GM18517 (cell line): ENCODE measurements around the gene DOK7.

ENCODE experiments used
- ATAC-seq: cut with Tn5 transposase; IDR thresholded peaks from one replicate; pipeline ENCODE4 v1.9.1; 2021; ENCODE audit warnings: mild to moderate bottlenecking, moderate library complexity; ENCODE audit not compliant: unreplicated experiment

DOK7 gene

DNA sequence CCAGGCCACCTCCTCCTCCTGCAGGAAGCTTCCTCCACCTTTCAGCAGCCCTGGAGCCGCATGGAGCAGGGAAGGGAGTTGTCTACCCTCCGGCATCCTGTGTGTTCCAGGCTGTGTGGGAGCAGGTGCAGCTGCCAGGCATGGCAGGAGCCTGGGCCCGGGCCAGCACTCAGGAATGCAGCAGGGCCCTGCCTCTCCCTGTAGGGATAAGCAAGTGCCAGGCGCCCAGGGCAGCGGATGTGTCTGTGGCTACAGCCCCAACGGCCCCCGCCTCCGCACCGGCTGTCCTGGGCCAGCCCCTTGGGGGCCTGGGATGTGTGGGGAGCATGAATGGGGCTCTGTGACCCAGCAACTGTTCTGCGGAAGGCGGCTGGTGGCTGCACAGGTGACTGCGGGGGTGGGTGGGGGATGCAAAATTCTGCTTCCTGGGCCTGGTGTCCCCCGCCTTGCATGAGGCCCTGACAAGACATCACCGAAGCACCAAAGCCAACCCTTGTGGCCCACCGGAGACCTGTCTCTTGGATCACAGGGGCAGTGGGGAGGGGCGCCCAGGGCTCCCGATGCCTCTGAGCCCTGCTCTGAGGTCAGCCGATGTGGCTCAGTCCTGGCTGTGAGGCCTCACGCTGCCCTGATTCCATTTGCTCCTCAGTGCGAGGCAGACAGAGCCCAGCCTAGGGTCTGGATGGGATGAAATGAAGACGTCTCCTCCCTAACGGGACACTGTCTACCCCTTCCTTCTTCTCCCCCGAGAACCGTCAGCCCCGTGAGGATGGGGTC lies 1.4 kb upstream of the DOK7 start:
- ATAC-seq: no peak

DNA sequence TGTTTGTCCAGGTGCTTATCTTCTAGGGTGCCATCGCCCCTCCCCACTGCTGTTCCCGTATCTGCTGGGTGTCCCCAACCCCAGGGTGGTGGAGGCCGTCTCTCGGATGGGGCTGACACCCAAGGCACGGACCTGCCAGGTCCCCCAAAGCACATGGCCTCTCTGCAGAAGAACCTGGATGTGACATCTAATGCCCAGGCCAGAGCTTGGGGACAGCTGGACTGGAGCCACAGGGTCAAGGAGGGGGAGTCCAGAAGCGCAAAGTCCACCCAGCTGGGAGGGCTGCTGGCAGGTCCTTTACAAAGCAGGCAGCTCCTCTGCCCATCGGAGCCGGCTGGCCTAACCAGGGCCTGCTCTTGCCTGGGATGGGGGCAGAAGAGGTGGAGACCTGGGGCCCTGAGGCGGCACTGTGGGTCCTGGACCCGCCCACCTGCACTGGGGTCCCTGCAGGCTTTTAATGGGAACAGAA lies 751 bp upstream of the DOK7 start:
- no peak for ATAC-seq

DNA sequence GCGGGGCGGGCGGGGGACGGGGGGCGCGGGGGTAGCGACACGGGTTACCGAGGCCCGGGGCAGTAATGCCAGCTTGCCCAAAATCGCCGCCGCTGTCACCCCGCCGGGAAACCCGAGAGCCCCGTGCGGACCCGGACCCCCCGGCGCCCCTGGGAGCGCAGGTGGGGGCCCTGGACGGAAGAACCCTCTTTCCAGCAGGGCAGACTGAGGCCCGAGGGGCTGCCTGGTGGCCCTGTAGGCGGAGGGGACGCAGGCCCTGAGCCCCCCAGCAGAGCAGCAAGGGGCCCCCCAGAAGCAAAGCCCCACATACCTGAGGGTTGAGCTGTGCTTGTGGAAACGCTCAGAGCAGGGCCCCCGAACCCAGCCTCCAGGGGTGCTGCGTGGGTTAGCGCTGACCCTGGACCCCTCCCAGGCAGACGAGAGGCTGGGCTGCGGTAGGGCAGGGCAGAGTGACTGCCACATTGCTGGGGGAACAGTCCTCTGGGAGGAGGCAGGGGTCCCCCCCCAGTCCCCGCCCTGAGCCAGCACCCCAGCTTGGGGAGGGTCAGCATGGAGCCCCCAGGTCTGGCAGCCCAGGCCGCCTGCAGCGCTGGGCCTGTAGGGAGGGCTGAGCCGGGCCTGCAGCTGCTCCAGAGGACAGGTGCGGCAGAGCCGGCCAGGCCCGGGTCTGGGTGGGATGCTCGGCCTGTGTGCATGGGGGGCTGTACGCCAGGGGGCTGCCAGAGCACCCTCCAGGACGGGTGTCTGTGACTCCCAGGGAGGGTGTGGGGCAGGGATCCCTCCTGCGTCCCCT lies 646 bp downstream of the DOK7 start:
- ATAC-seq: no peak

DNA sequence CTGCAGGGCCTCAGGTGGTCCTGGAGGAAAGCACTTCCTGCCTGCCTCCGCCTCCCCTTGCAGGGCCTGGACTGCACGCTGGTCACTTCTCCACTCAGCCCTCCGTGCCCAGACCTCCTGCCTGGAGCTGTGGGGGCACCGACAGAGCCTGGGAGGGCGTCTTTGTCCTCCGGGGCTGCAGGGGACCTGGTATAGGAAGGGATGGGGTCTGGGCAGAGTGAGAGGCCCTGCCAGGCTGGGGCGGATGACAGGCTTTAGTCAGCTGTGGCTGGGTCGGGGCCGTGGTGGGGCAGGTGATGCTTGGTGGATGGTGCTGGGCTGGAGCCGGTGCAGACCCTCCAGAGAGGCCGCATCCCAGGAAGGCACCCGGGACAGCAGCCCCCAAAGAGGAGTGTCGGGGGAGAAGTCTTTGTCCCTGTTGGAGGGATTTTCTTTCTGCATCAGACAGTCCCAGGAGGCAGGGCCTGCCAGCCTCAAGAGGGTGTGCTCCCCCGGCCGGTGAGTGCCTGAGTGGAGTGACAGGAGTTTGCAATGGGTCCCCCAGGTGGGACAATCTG lies 1.3 kb downstream of the DOK7 start:
- no peak for ATAC-seq

- no peak for ATAC-seq
Measured at GRCh38 chr4:3464911-3465697, 2.0 kb downstream of the DOK7 start.

DNA sequence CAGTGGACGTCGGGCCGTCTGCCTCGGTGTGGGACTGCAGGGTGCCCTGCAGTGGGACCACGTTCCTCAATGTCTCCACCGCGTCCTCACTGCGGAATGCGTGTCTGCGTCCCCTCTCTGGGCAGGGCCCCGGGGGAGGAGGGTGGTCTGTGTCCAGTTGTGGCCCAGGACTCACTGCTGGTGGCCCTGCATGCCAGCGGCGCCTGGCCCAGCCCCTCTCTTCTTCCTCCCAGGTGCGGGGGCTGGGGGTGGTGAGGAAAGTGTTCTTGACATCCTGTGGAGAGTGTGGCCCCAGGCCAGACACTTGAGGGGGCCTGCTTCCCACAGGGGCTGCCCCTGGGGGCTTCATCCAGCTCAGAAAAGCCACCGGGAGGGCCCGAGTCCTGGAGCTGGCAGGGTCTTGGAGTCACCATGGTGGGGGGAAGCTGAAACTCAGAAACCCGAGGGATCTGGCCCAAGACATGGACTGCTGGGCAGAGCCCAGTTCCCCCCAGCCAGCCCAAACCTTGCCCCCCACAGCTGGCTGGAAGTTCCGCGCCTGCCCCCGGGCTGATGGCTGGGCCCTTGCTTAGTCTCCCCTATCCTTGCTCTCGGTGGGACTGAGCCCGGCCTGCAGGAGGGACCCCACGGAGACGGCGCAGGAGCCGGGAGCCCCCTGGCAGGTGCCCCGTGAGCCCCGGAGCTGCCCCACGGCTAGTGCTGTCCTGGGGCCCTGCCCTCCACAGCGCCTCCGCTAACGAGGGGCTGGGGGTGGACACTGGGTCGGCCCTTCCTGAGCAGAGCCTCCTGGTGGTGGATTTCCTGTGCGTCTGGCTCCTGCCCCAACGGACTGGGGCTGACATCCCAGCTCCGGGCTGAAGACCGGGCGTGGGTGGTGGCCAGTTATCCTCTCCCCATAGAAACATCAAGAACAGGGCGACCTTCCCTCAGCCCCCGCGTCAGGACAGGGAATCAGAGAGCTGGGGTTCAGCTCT lies 2.9 kb downstream of the DOK7 start:
- no peak for ATAC-seq

- no peak for ATAC-seq
Measured at GRCh38 chr4:3466691-3467600, 3.8 kb downstream of the DOK7 start.

- ATAC-seq: no peak
Measured at GRCh38 chr4:3467601-3468031, 4.5 kb downstream of the DOK7 start.

- no peak for ATAC-seq
Measured at GRCh38 chr4:3468154-3468553, 5.0 kb downstream of the DOK7 start.

DNA sequence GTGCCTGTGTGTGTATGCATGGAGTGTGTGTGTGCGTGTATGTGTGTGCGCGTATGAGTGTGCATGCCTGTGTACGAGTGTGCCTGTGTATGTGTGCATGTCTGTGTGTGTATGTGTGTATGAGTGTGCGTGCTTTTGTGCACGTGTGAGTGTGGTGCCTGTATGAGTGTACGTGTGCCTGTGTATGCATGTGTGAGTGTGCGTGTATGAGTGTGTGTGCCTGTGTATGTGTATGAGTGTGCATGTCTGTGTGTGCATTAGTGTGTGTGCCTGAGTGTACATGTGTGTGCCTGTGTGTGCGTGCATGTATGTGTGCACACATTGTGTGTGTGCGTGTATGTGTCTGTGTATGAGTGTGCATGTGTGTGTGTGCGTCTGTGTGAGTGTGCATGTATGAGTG lies 5.7 kb downstream of the DOK7 start:
- no peak for ATAC-seq

- ATAC-seq: no peak
Measured at GRCh38 chr4:3469386-3470243, 6.5 kb downstream of the DOK7 start.

DNA sequence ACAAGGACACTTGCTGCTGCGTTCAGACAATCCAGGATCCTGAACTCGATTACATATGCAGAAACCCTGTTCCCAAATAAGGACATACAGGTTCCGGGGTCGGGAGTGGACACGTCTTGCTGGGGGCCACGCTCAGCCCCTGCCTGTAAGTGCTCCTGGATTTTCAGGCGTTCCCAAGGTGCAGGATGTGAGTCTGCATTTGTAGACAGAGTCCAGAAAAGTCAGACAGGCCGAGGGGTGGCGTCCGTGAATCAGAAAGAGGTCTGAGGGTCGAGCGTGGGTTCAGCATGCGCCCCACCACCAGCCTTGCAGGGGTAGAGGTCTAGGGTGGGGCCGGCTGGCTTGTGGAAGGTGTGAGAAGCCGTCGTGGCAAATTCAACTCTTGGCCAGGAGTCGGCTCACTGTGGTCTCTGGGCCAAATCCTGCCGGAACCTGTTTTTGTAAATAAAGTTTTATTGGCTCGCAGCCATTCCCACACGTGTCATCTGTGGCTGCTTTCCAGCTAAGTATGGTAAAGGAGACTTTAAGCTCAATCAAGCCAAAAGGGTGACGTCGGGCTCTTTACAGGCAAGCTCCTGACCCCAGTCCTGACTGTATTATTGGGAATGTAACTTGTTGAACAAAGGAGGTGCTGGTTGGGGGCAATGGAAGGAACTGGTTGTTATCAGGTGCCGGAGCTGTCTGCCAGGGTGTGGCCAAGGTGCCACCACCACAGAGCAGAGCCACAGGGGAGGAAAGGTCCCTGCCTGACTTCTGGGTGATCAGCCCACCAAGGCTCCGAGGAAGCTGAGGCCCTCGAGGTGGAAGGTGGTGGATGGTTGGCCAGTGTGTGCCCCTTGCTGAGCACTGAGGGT lies 7.4 kb downstream of the DOK7 start:
- ATAC-seq: no peak

GRCh38 chr4:3471098-3471760 lies 8.1 kb downstream of the DOK7 start:
- ATAC-seq: no peak

- ATAC-seq: no peak
Measured at GRCh38 chr4:3471886-3472285, 8.8 kb downstream of the DOK7 start.

DNA sequence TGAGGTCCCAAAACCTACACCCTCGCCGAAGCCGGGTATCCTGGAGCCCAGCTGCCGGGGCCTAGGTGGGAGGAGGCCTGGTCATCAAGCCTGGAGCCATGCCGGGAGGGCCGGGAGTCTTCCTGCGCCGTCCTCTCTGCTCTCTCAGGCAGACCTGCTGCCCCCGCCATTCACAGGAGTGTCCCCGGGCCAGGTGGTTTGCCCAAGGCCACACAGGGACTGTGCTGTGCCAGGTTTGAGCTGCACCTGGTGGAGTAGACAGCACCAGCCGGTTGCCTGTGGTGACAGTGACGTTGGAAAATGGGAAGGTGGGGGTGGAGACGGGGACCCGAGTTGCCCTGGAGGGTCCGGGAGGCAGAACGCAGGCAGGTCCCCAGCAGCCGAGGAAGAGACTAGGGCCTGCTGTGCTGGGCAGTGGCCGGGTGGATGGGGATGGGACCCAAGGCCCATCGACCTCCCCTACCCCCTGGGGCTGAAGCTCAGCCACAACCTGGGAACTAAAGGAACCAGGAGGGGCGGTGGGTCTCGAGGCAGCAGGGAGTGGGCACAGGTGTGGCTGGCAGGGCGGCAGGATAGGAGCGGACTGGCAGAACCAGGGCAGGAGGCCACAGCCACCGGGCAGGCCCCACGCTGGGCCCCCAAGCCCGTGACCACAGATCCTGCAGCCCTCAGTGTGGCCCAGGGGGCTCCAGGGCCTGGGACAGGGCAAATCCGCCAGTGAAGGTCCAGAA lies 9.5 kb downstream of the DOK7 start:
- no peak for ATAC-seq
